Measurements from ENCODE around the gene GSTT2B. TPM values are rescaled to one million over a fixed set of nuclear protein-coding genes. Genes with fewer than 3 reads are reported as not detected.
"Not testable (repeated sequence)": the region's sequence is repeated elsewhere in the genome, so short reads cannot be mapped to it uniquely, and the experiment has no call there.

The GSTT2B gene
- total RNA-seq, 1 donor from 2014 or later: 21.1 TPM

GRCh38 chr22:23989583-23990244 is 28.7 kb upstream of the GSTT2B start:
- DNase-seq (ENCODE audit: low spot score); intact Hi-C loops (cut with DNase I): not testable (repeated sequence)

- DNase-seq (ENCODE audit: low spot score): peak; percentile 5
- intact Hi-C loops (cut with DNase I): not testable (repeated sequence)
These were observed 25.7 kb upstream of the GSTT2B start for GRCh38 chr22:23986538-23987178.

GRCh38 chr22:23986089-23986488 is 25.1 kb upstream of the GSTT2B start:
- peak; percentile 46 for DNase-seq (ENCODE audit: low spot score)
- intact Hi-C loops (cut with DNase I): not testable (repeated sequence)

GRCh38 chr22:23984430-23984829 is 23.4 kb upstream of the GSTT2B start:
- intact Hi-C loops (cut with DNase I): no loop called here
- DNase-seq (ENCODE audit: low spot score): peak; percentile 75

- intact Hi-C loops (cut with DNase I); DNase-seq (ENCODE audit: low spot score): not testable (repeated sequence)
These were observed 19.6 kb upstream of the GSTT2B start for GRCh38 chr22:23980567-23980966.

- DNase-seq (ENCODE audit: low spot score); intact Hi-C loops (cut with DNase I): not testable (repeated sequence)
These were observed 18.7 kb upstream of the GSTT2B start, which contains the start of gene GSTT2 for GRCh38 chr22:23979557-23980240. Gene GSTT2 (plus strand): TSS chr22:23980134.

GRCh38 chr22:23977304-23977703 is 16.3 kb upstream of the GSTT2B start:
- peak; percentile 67 for DNase-seq (ENCODE audit: low spot score)
- intact Hi-C loops (cut with DNase I): not testable (repeated sequence)

GRCh38 chr22:23974836-23975352 is 13.9 kb upstream of the GSTT2B start:
- intact Hi-C loops (cut with DNase I): not testable (repeated sequence)
- DNase-seq (ENCODE audit: low spot score): peak; percentile 69

- DNase-seq (ENCODE audit: low spot score); intact Hi-C loops (cut with DNase I): not testable (repeated sequence)
These were observed 13.3 kb upstream of the GSTT2B start, which contains the start of gene DDT for GRCh38 chr22:23974345-23974744. Gene DDT (minus strand): TSS chr22:23974441. CDS start chr22:23974414, 27 bp downstream.

- DNase-seq (ENCODE audit: low spot score); intact Hi-C loops (cut with DNase I): not testable (repeated sequence)
These were observed 10.9 kb upstream of the GSTT2B start for GRCh38 chr22:23971927-23972326.

- DNase-seq (ENCODE audit: low spot score): peak; percentile 62
- intact Hi-C loops (cut with DNase I): no loop called here
These were observed 10.0 kb upstream of the GSTT2B start for GRCh38 chr22:23970816-23971486.

- intact Hi-C loops (cut with DNase I): no loop called here
- no peak for DNase-seq (ENCODE audit: low spot score)
These were observed 9.2 kb upstream of the GSTT2B start for GRCh38 chr22:23970201-23970641.

GRCh38 chr22:23969071-23969470 is 8.1 kb upstream of the GSTT2B start:
- DNase-seq (ENCODE audit: low spot score): peak; percentile 27
- intact Hi-C loops (cut with DNase I): no loop called here

GRCh38 chr22:23966568-23966967 is 5.6 kb upstream of the GSTT2B start, which contains the start of gene DDTL:
Gene DDTL (plus strand): TSS chr22:23966888. CDS start chr22:23966915, 27 bp downstream.
- DNase-seq (ENCODE audit: low spot score); intact Hi-C loops (cut with DNase I): not testable (repeated sequence)

GRCh38 chr22:23966094-23966493 is 5.1 kb upstream of the GSTT2B start:
- intact Hi-C loops (cut with DNase I); DNase-seq (ENCODE audit: low spot score): not testable (repeated sequence)

- intact Hi-C loops (cut with DNase I): not testable (repeated sequence)
- peak; percentile 81 for DNase-seq (ENCODE audit: low spot score)
These were observed 4.6 kb downstream of the GSTT2B start for GRCh38 chr22:23956301-23956900.

- DNase-seq (ENCODE audit: low spot score); intact Hi-C loops (cut with DNase I): not testable (repeated sequence)
These were observed 5.1 kb downstream of the GSTT2B start for GRCh38 chr22:23955886-23956285.

GRCh38 chr22:23954991-23955305 is 6.0 kb downstream of the GSTT2B start:
- DNase-seq (ENCODE audit: low spot score); intact Hi-C loops (cut with DNase I): not testable (repeated sequence)
